Colonic mucosa (tissue), 4 donors: ENCODE results near the gene FAM222A. TPM values are rescaled to one million over a fixed set of nuclear protein-coding genes. Genes with fewer than 3 reads are reported as not detected.

ENCODE experiments used
- DNase-seq: peaks from one replicate; pipeline ENCODE4 v3.0.0-alpha.2; 2020
- H3K27ac ChIP-seq: fragments of 200-600 bp; one replicate; pipeline ENCODE4 v1.8.0; 2021
- H3K27me3 ChIP-seq: fragments of 200-600 bp; one replicate; pipeline ENCODE4 v1.8.0; 2021
- H3K36me3 ChIP-seq: fragments of 200-600 bp; one replicate; pipeline ENCODE4 v1.8.0; 2021
- H3K4me1 ChIP-seq: fragments of 200-600 bp; one replicate; pipeline ENCODE4 v1.8.0; 2021; ENCODE audit warnings: mild to moderate bottlenecking
- H3K4me3 ChIP-seq: fragments of 200-600 bp; one replicate; pipeline ENCODE4 v1.8.0; 2021
- H3K9ac ChIP-seq, 2 donors: one replicate each; pipeline ENCODE4 v1.7.0; 2013; ENCODE audit warnings: control low read depth in 2 of 2, low read depth in 2 of 2, low read length in 2 of 2
- H3K9me3 ChIP-seq: fragments of 200-600 bp; one replicate; pipeline ENCODE4 v1.8.0; 2021
- CTCF ChIP-seq: fragments of 200-600 bp; IDR thresholded peaks from one replicate; pipeline ENCODE4 v1.8.0; 2022; ENCODE audit warnings: antibody characterized with exemption, mild to moderate bottlenecking
- intact Hi-C: fragments of 100-400 bp; cut with DNase I; formaldehyde crosslinking; loops from one replicate; pipeline ENCODE4 v1.14.1; 2022
- total RNA-seq, 2 donors: library from RNA; stranded (reverse); fragmentation: NEBNext Ultra II Directional in 1 of 2; extraction: Animal tissue kit (Norgen Biotek cat#: 25700) in 1 of 2; gene quantifications; one replicate each; pipeline ENCODE4 v1.2.1, GENCODE V29; 2021
- donor health status: healthy.
- donor health status: DM: no; HTN: no; CAD: no.
- donor health status: DM: no; HTN: no; CAD: no.

Gene FAM222A
- total RNA-seq, 2 donors from 2014 or later: 3.9 to 5.5 TPM

GRCh38 chr12:109764776-109765445, 51.3 kb downstream of the FAM222A start:
- Histone ChIP-seq H3K9ac (no peak overlapping the region), H3K9me3 (no peaks in the 10 kb centered on the region), H3K4me1 (no peaks in the 10 kb centered on the region), H3K27ac (no peak overlapping the region), H3K27me3 (no peaks in the 10 kb centered on the region), H3K36me3 (no peaks in the 10 kb centered on the region), H3K4me3 (no peak overlapping the region)
- no peak for TF ChIP-seq CTCF
- no peak for DNase-seq
- intact Hi-C loops: no loop called here

- intact Hi-C loops: no loop called here
- Histone ChIP-seq H3K4me1 (no peaks in the 10 kb centered on the region), H3K27me3 (no peaks in the 10 kb centered on the region), H3K4me3 (no peak overlapping the region), H3K9me3 (no peaks in the 10 kb centered on the region), H3K27ac (no peak overlapping the region), H3K36me3 (no peaks in the 10 kb centered on the region), H3K9ac (no peak overlapping the region)
- DNase-seq: no peak
- no peak for TF ChIP-seq CTCF
Observed at GRCh38 chr12:109765446-109765810, 51.8 kb downstream of the FAM222A start.

- Histone ChIP-seq H3K9me3 (no peaks in the 10 kb centered on the region), H3K4me3 (no peak overlapping the region), H3K4me1 (no peaks in the 10 kb centered on the region), H3K27ac (no peak overlapping the region), H3K36me3 (no peaks in the 10 kb centered on the region), H3K9ac (no peak overlapping the region), H3K27me3 (no peaks in the 10 kb centered on the region)
- no peak for DNase-seq
- intact Hi-C loops: no loop called here
- no peak for TF ChIP-seq CTCF
Observed at GRCh38 chr12:109766251-109766778, 52.7 kb downstream of the FAM222A start.

- Histone ChIP-seq H3K27me3 (no peaks in the 10 kb centered on the region), H3K27ac (no peak overlapping the region), H3K4me3 (no peak overlapping the region), H3K36me3 (no peaks in the 10 kb centered on the region), H3K9ac (no peak overlapping the region), H3K4me1 (no peaks in the 10 kb centered on the region), H3K9me3 (no peaks in the 10 kb centered on the region)
- intact Hi-C loops: no loop called here
- DNase-seq: no peak
- no peak for TF ChIP-seq CTCF
Observed at GRCh38 chr12:109767456-109767855, 53.8 kb downstream of the FAM222A start.

- no peak overlapping the region for H3K4me3 ChIP-seq
- H3K4me1 ChIP-seq: no peaks in the 10 kb centered on the region
- DNase-seq: no peak
- TF ChIP-seq CTCF: no peak
- H3K27me3 ChIP-seq: no peaks in the 10 kb centered on the region
- no peaks in the 10 kb centered on the region for H3K36me3 ChIP-seq
- no peaks in the 10 kb centered on the region for H3K9me3 ChIP-seq
- intact Hi-C loops: no loop called here
- no peak overlapping the region for H3K27ac ChIP-seq
- H3K9ac ChIP-seq: no peak overlapping the region
Observed at GRCh38 chr12:109767991-109768900, 54.6 kb downstream of the FAM222A start.
